ENCODE data around the gene CPVL. TPM values are rescaled to one million over a fixed set of nuclear protein-coding genes. Genes with fewer than 3 reads are reported as not detected.

The CPVL gene
- total and polyA plus RNA-seq, 4 donors, result 6.0 to 39.0 (median 12.9) TPM

GRCh38 chr7:29142021-29142727 lies 4.2 kb downstream of the CPVL start:
- no peaks in the 10 kb centered on the region for H3K9me3 ChIP-seq (ENCODE audit: control insufficient read depth in 4 of 4, low read length in 3 of 4)
- H3K27me3 ChIP-seq (ENCODE audit: control insufficient read depth in 4 of 4, insufficient read depth in 4 of 4, low read length in 3 of 4), result no peaks in the 10 kb centered on the region
- no peak overlapping the region for H3K9ac ChIP-seq (ENCODE audit: low read depth in 1 of 2, low read length in 2 of 2)
- H3K36me3 ChIP-seq (ENCODE audit: control insufficient read depth in 4 of 4, insufficient read depth in 3 of 4, low read depth in 1 of 4, low read length in 3 of 4), result no peaks in the 10 kb centered on the region
- H3K27ac ChIP-seq (ENCODE audit: low read depth in 1 of 2, low read length in 2 of 2), result no peak overlapping the region
- whole genome bisulfite sequencing, result 88% methylated on average over 7 of the region's 7 CpGs
- no peak overlapping the region for H3K4me3 ChIP-seq (ENCODE audit: low read depth in 1 of 3, low read length in 3 of 3)
- TF ChIP-seq HNF4A (conservative IDR thresholded peaks at IDR 0.05) (no peak), RAD21 (IDR thresholded peaks at IDR 0.05) (no peak), FOXA2 (IDR thresholded peaks at IDR 0.05) (no peak), CTCF (IDR thresholded peaks at IDR 0.05; ENCODE audit: low read depth, low read length, missing input control) (no peak), FOXA1 (IDR thresholded peaks at IDR 0.05) (no peak), ATF3 (IDR thresholded peaks at IDR 0.05) (no peak), EGR1 (IDR thresholded peaks at IDR 0.05; ENCODE audit: low read depth in 2 of 2) (no peak), REST (IDR thresholded peaks at IDR 0.05) (no peak), MAX (IDR thresholded peaks at IDR 0.05) (no peak), HNF4G (IDR thresholded peaks at IDR 0.05) (no peak), TAF1 (conservative IDR thresholded peaks at IDR 0.05) (no peak), SP1 (IDR thresholded peaks at IDR 0.05) (no peak)
- peaks cover 6 to 16% (median 14%) of the 10 kb centered on the region in 4 donors for H3K4me1 ChIP-seq (ENCODE audit: control insufficient read depth in 4 of 4, insufficient read depth in 4 of 4, low read length in 3 of 4)
- DNase-seq (ENCODE audit: low spot score), result no peak

GRCh38 chr7:29140873-29141468 lies 5.4 kb downstream of the CPVL start:
- H3K9me3 ChIP-seq (ENCODE audit: control insufficient read depth in 4 of 4, low read length in 3 of 4), result no peaks in the 10 kb centered on the region
- H3K9ac ChIP-seq (ENCODE audit: low read depth in 1 of 2, low read length in 2 of 2), result no peak overlapping the region
- no peak overlapping the region for H3K4me3 ChIP-seq (ENCODE audit: low read depth in 1 of 3, low read length in 3 of 3)
- WGBS, result 83% methylated on average over 7 of the region's 7 CpGs
- H3K27ac ChIP-seq (ENCODE audit: low read depth in 1 of 2, low read length in 2 of 2), result no peak overlapping the region
- no peaks in the 10 kb centered on the region for H3K27me3 ChIP-seq (ENCODE audit: control insufficient read depth in 4 of 4, insufficient read depth in 4 of 4, low read length in 3 of 4)
- DNase-seq (ENCODE audit: low spot score), result no peak
- H3K36me3 ChIP-seq (ENCODE audit: control insufficient read depth in 4 of 4, insufficient read depth in 3 of 4, low read depth in 1 of 4, low read length in 3 of 4), result no peaks in the 10 kb centered on the region
- H3K4me1 ChIP-seq (ENCODE audit: control insufficient read depth in 4 of 4, insufficient read depth in 4 of 4, low read length in 3 of 4), result peaks cover 1 to 4% (median 3%) of the 10 kb centered on the region in 4 donors
- TF ChIP-seq NR2F2 (IDR thresholded peaks at IDR 0.05), result no peak
- TF ChIP-seq YY1 (IDR thresholded peaks at IDR 0.05), result no peak
- TF ChIP-seq RXRA (IDR thresholded peaks at IDR 0.05), result no peak
- no peak for TF ChIP-seq REST (IDR thresholded peaks at IDR 0.05)
- TF ChIP-seq GABPA (IDR thresholded peaks at IDR 0.05 in 1 of 2, conservative IDR thresholded peaks at IDR 0.05 in 1 of 2), result no peak
- no peak for TF ChIP-seq JUND (IDR thresholded peaks at IDR 0.05)
- no peak for TF ChIP-seq CTCF (IDR thresholded peaks at IDR 0.05; ENCODE audit: low read depth, low read length, missing input control)
- no peak for TF ChIP-seq FOXA1 (IDR thresholded peaks at IDR 0.05)
